ENCODE measurements around the gene UNC13C.

- TF ChIP-seq TAF1 (IDR thresholded peaks at IDR 0.05; ENCODE audit: low read depth) (no peak), CEBPB (IDR thresholded peaks at IDR 0.05) (no peak), EP300 (IDR thresholded peaks at IDR 0.05; ENCODE audit: borderline replicate concordance) (no peak), TEAD4 (IDR thresholded peaks at IDR 0.05) (no peak), RAD21 (IDR thresholded peaks at IDR 0.05; ENCODE audit: low read depth) (no peak), REST (IDR thresholded peaks at IDR 0.05; ENCODE audit: low read depth) (no peak), YY1 (IDR thresholded peaks at IDR 0.05; ENCODE audit: low read depth) (no peak), CREB1 (IDR thresholded peaks at IDR 0.05; ENCODE audit: low read depth) (no peak), FOXM1 (IDR thresholded peaks at IDR 0.05; ENCODE audit: borderline replicate concordance, low read depth) (no peak), MAX (IDR thresholded peaks at IDR 0.05) (no peak), NFIC (IDR thresholded peaks at IDR 0.05) (no peak), USF1 (IDR thresholded peaks at IDR 0.05) (no peak), EGR1 (IDR thresholded peaks at IDR 0.05) (no peak)
Observed at GRCh38 chr15:54017251-54017650, 39.0 kb downstream of the UNC13C start.

All from Ishikawa (cell line).